SK-N-SH (cell line): Measurements from ENCODE around the gene MAP3K7CL.

Experiments
- CHD2 ChIP-seq: fragments of 150-350 bp; IDR thresholded peaks from 2 replicates; pipeline ENCODE4 v1.6.1; 2018; ENCODE audit warnings: low read length; ENCODE audit not compliant: partially characterized antibody
- CTCF ChIP-seq: fragments of 200-600 bp; sonication (generic); IDR thresholded peaks from 2 replicates; pipeline ENCODE4 v1.6.1; 2017; ENCODE audit warnings: antibody characterized with exemption, mild to moderate bottlenecking, moderate library complexity
- GATA2 ChIP-seq: sonication (generic); formaldehyde crosslinking; IDR thresholded peaks from 2 replicates; pipeline ENCODE4 v1.5.0; 2020; ENCODE audit warnings: mild to moderate bottlenecking, missing genetic modification reagents
- JUND ChIP-seq: IDR thresholded peaks from 2 replicates; pipeline ENCODE4 v1.4.0; 2012
- POLR2AphosphoS5 ChIP-seq: IDR thresholded peaks from 2 replicates; pipeline ENCODE4 v1.6.1; 2012; ENCODE audit warnings: low read depth, low read length
- REST ChIP-seq: IDR thresholded peaks from 2 replicates; pipeline ENCODE4 v1.6.1; 2012; ENCODE audit warnings: mild to moderate bottlenecking, low read depth, low read length, moderate library complexity
- RFX5 ChIP-seq: IDR thresholded peaks from 2 replicates; pipeline ENCODE4 v1.6.1; 2012; ENCODE audit warnings: mild to moderate bottlenecking, improper control_type of control experiment, low read length
- SIN3A ChIP-seq: IDR thresholded peaks from 2 replicates; pipeline ENCODE4 v1.6.1; 2012; ENCODE audit warnings: low read depth, mild to moderate bottlenecking, low read length, moderate library complexity, borderline replicate concordance
- TAF1 ChIP-seq: IDR thresholded peaks from 2 replicates; pipeline ENCODE4 v1.6.1; 2012; ENCODE audit warnings: low read depth, mild to moderate bottlenecking, low read length, moderate library complexity, borderline replicate concordance
- USF1 ChIP-seq: IDR thresholded peaks from 2 replicates; pipeline ENCODE4 v1.4.0; 2012; ENCODE audit warnings: low read depth, borderline replicate concordance
- USF2 ChIP-seq: fragments of 150-350 bp; IDR thresholded peaks from 2 replicates; pipeline ENCODE4 v1.6.1; 2017; ENCODE audit warnings: antibody characterized with exemption, low read length, low read depth, borderline replicate concordance
- YY1 ChIP-seq: IDR thresholded peaks from 2 replicates; pipeline ENCODE4 v1.4.0; 2012; ENCODE audit warnings: low read depth, mild to moderate bottlenecking
- ZBTB33 ChIP-seq: IDR thresholded peaks from 2 replicates; pipeline ENCODE4 v1.4.0; 2012; ENCODE audit warnings: low read depth, borderline replicate concordance
- TF ChIP-seq, protein P1 (sequence below): IDR thresholded peaks from 2 replicates; pipeline ENCODE4; 2012

DNA sequence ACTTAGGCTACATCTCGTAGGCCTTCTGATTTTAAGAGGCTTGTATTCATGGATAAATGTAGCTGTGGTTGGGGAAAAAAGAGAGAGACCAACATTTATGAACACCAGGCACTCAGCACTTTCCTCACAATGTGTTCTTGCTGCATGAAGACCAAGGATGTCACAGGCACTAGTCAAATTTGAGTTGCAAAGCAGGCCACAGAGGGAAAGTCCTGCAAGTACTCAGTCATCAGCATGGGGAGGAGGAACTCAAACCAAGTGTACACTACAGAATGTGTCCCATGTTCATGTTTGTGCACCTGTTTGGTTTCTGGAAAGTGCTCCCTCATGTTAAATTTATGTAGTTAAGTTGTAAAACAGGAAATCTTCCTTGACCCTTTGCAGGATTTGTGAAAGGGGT, 8.7 kb upstream of the MAP3K7CL start:
- TF ChIP-seq YY1: no peak
- TF ChIP-seq SIN3A: no peak
- TF ChIP-seq USF2: no peak
- TF ChIP-seq CHD2: no peak
- TF ChIP-seq CTCF: no peak
- no peak for TF ChIP-seq RFX5
- TF ChIP-seq, protein P1, sequence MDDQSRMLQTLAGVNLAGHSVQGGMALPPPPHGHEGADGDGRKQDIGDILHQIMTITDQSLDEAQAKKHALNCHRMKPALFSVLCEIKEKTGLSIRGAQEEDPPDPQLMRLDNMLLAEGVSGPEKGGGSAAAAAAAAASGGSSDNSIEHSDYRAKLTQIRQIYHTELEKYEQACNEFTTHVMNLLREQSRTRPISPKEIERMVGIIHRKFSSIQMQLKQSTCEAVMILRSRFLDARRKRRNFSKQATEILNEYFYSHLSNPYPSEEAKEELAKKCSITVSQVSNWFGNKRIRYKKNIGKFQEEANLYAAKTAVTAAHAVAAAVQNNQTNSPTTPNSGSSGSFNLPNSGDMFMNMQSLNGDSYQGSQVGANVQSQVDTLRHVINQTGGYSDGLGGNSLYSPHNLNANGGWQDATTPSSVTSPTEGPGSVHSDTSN: no peak
- no peak for TF ChIP-seq REST
- no peak for TF ChIP-seq ZBTB33
- no peak for TF ChIP-seq USF1
- no peak for TF ChIP-seq JUND
- TF ChIP-seq GATA2: no peak
- TF ChIP-seq TAF1: no peak
- no peak for TF ChIP-seq POLR2AphosphoS5
